SK-N-SH (cell line): ENCODE data around the gene C1orf50. TPM values are rescaled to one million over a fixed set of nuclear protein-coding genes. Genes with fewer than 3 reads are reported as not detected.

Source experiments
- CTCF ChIA-PET: fragments of 300-600, 350-600 bp; formaldehyde crosslinking; extraction: SDS; loops from one replicate; lab custom pipeline; 2021; lab: Yijun Ruan, JAX
- POLR2A ChIA-PET: fragments of 350-600 bp; sonication (Branson Sonifier 250); formaldehyde crosslinking; extraction: SDS; loops from one replicate; lab custom pipeline; 2020; ENCODE audit warnings: antibody characterized with exemption, inconsistent platforms; lab: Yijun Ruan, JAX
- DNase-seq: peaks from one replicate; pipeline ENCODE4 v3.0.0; 2012
- H2AFZ ChIP-seq: fragments of 200-600 bp; sonication (generic); 2 replicates; pipeline ENCODE4 v1.8.1; 2016; ENCODE audit warnings: antibody characterized with exemption, mild to moderate bottlenecking, low read depth
- H3F3A ChIP-seq: fragments of 200-600 bp; sonication (generic); replicated peaks from 2 replicates; pipeline ENCODE3; 2016; ENCODE audit warnings: antibody characterized with exemption, mild to moderate bottlenecking; ENCODE audit not compliant: insufficient read depth
- H3K27ac ChIP-seq, 2 experiments: fragments of 200-500 bp in 1 of 2; fragments of 200-600 bp in 1 of 2; sonication (Bioruptor generic) in 1 of 2; sonication (generic), shearing (Covaris generic) in 1 of 2; 2 replicates each; pipeline versions ENCODE4 v1.5.1 to v1.6.1; 2014 to 2016; ENCODE audit warnings: low read depth in 2 of 2, inconsistent platforms in 1 of 2, low read length in 1 of 2, mild to moderate bottlenecking in 1 of 2, mixed read lengths in 1 of 2
- H3K27me3 ChIP-seq: fragments of 200-600 bp; sonication (generic), shearing (Covaris generic); 2 replicates; pipeline ENCODE4 v1.6.1; 2016; ENCODE audit warnings: mixed run types; ENCODE audit not compliant: insufficient read depth
- H3K36me3 ChIP-seq, 2 experiments: fragments of 200-500 bp in 1 of 2; fragments of 200-600 bp in 1 of 2; sonication (Bioruptor generic) in 1 of 2; sonication (generic) in 1 of 2; replicated peaks in 1 of 2; 2 replicates each; pipeline versions ENCODE3 to v1.5.1; 2014 to 2016; ENCODE audit warnings: low read length in 1 of 2, mild to moderate bottlenecking in 1 of 2; ENCODE audit not compliant: insufficient read depth in 2 of 2, control insufficient read depth in 1 of 2
- H3K4me1 ChIP-seq, 2 experiments: fragments of 200-500 bp in 1 of 2; fragments of 200-600 bp in 1 of 2; sonication (Bioruptor generic) in 1 of 2; sonication (generic), shearing (Covaris generic) in 1 of 2; 2 replicates each; pipeline versions ENCODE4 v1.5.1 to v1.6.1; 2014 to 2016; ENCODE audit warnings: low read depth in 1 of 2, low read length in 1 of 2, mixed run types in 1 of 2; ENCODE audit not compliant: insufficient read depth in 2 of 2, control insufficient read depth in 1 of 2
- H3K4me2 ChIP-seq: fragments of 200-600 bp; sonication (generic), shearing (Covaris generic); 2 replicates; pipeline ENCODE4 v1.6.1; 2017; ENCODE audit warnings: mixed run types
- H3K4me3 ChIP-seq, 2 experiments: fragments of 200-500 bp in 1 of 2; fragments of 200-600 bp in 1 of 2; sonication (Bioruptor generic) in 1 of 2; sonication (generic), shearing (Covaris generic) in 1 of 2; 2 replicates each; pipeline versions ENCODE4 v1.5.1 to v1.8.1; 2014 to 2016; ENCODE audit warnings: low read depth in 2 of 2, inconsistent platforms in 1 of 2, low read length in 1 of 2, mild to moderate bottlenecking in 1 of 2, mixed read lengths in 1 of 2, moderate library complexity in 1 of 2
- H3K79me2 ChIP-seq: fragments of 200-600 bp; sonication (generic); 2 replicates; pipeline ENCODE4 v1.8.1; 2017; ENCODE audit warnings: mild to moderate bottlenecking; ENCODE audit not compliant: insufficient read depth
- H3K9ac ChIP-seq: fragments of 200-600 bp; sonication (generic); 2 replicates; pipeline ENCODE4 v1.6.1; 2017; ENCODE audit warnings: mixed run types
- H3K9me2 ChIP-seq: fragments of 200-600 bp; sonication (generic); 2 replicates; pipeline ENCODE4 v1.6.1; 2017; ENCODE audit warnings: mixed run types
- H3K9me3 ChIP-seq: fragments of 200-600 bp; sonication (generic); 2 replicates; pipeline ENCODE4 v1.6.1; 2017; ENCODE audit warnings: mixed run types, mild to moderate bottlenecking, moderate library complexity
- H4K20me1 ChIP-seq: fragments of 200-600 bp; sonication (generic); 2 replicates; pipeline ENCODE4 v1.6.1; 2017; ENCODE audit warnings: mild to moderate bottlenecking, mixed run types; ENCODE audit not compliant: insufficient read depth
- ELF1 ChIP-seq: IDR thresholded peaks from 2 replicates; pipeline ENCODE4 v1.4.0; 2012
- EP300 ChIP-seq, 2 experiments: IDR thresholded peaks; 2 replicates each; pipeline versions ENCODE4 v1.4.0 to v1.6.1; 2012; ENCODE audit warnings: borderline replicate concordance in 1 of 2, low read depth in 1 of 2, low read length in 1 of 2
- FOXJ3 ChIP-seq: sonication (generic); formaldehyde crosslinking; IDR thresholded peaks from 2 replicates; pipeline ENCODE4 v1.5.1; 2020; ENCODE audit warnings: mild to moderate bottlenecking, missing genetic modification reagents
- FOXM1 ChIP-seq: IDR thresholded peaks from 2 replicates; pipeline ENCODE4 v1.4.0; 2012; ENCODE audit warnings: low read depth, mild to moderate bottlenecking
- GABPA ChIP-seq: IDR thresholded peaks from 2 replicates; pipeline ENCODE4 v1.4.0; 2012; ENCODE audit warnings: low read depth, mild to moderate bottlenecking
- GATA2 ChIP-seq: sonication (generic); formaldehyde crosslinking; IDR thresholded peaks from 2 replicates; pipeline ENCODE4 v1.5.0; 2020; ENCODE audit warnings: mild to moderate bottlenecking, missing genetic modification reagents
- IRF3 ChIP-seq: fragments of 150-350 bp; IDR thresholded peaks from 2 replicates; pipeline ENCODE4 v1.6.1; 2016; ENCODE audit warnings: mild to moderate bottlenecking, low read depth, low read length
- JUND ChIP-seq: IDR thresholded peaks from 2 replicates; pipeline ENCODE4 v1.4.0; 2012
- MAX ChIP-seq: IDR thresholded peaks from 2 replicates; pipeline ENCODE4 v1.4.0; 2012; ENCODE audit warnings: low read depth
- NRF1 ChIP-seq: IDR thresholded peaks from 2 replicates; pipeline ENCODE4 v1.6.1; 2012; ENCODE audit warnings: low read depth, mild to moderate bottlenecking, low read length
- RAD21 ChIP-seq: IDR thresholded peaks from 2 replicates; pipeline ENCODE4 v1.6.1; 2012; ENCODE audit warnings: mild to moderate bottlenecking, low read length
- RCOR1 ChIP-seq: fragments of 150-350 bp; IDR thresholded peaks from 2 replicates; pipeline ENCODE4 v1.6.1; 2017; ENCODE audit warnings: antibody characterized with exemption, low read length
- RFX5 ChIP-seq: IDR thresholded peaks from 2 replicates; pipeline ENCODE4 v1.6.1; 2012; ENCODE audit warnings: mild to moderate bottlenecking, improper control_type of control experiment, low read length
- TAF1 ChIP-seq: IDR thresholded peaks from 2 replicates; pipeline ENCODE4 v1.6.1; 2012; ENCODE audit warnings: low read depth, mild to moderate bottlenecking, low read length, moderate library complexity, borderline replicate concordance
- TEAD4 ChIP-seq: IDR thresholded peaks from 2 replicates; pipeline ENCODE4 v1.4.0; 2012; ENCODE audit warnings: mild to moderate bottlenecking, borderline replicate concordance; ENCODE audit not compliant: insufficient read depth
- USF1 ChIP-seq: IDR thresholded peaks from 2 replicates; pipeline ENCODE4 v1.4.0; 2012; ENCODE audit warnings: low read depth, borderline replicate concordance
- ZBTB33 ChIP-seq: IDR thresholded peaks from 2 replicates; pipeline ENCODE4 v1.4.0; 2012; ENCODE audit warnings: low read depth, borderline replicate concordance
- WGBS: methylation state at CpG from one replicate; pipeline ENCODE4 v1.1.6; 2017; ENCODE audit warnings: low lambda C conversion rate; 5-methylcytosine and 5-hydroxymethylcytosine counted together
- polyA plus RNA-seq, 3 experiments: library from polyadenylated mRNA; depleted of rRNA; stranded (reverse); fragments of >200 nt; gene quantifications; 2 replicates each; pipeline ENCODE4 v1.2.3, GENCODE V29; 2012

Gene C1orf50
- polyA plus RNA-seq, 1 of the 3 experiments (the other 2 are of a cell fraction) = 2.6 TPM

GRCh38 chr1:42817976-42818375, 50.9 kb downstream of the C1orf50 start (continued):
- no peak for TF ChIP-seq USF1
- no peak for TF ChIP-seq MAX
- no peak for TF ChIP-seq RCOR1

- H3K27ac ChIP-seq = no peak overlapping the region
- H3K79me2 ChIP-seq = peaks cover 30% of the 10 kb centered on the region
- no peak overlapping the region for H3K9ac ChIP-seq
- H3K9me2 ChIP-seq = no peaks in the 10 kb centered on the region
- WGBS = 82% methylated on average over 1 of the region's 1 CpG
- no peaks in the 10 kb centered on the region; the same call in 1 of the 2 replicates for H4K20me1 ChIP-seq
- no peak overlapping the region for H3K4me3 ChIP-seq
- H3K27me3 ChIP-seq = no peaks in the 10 kb centered on the region
- CTCF ChIA-PET = interaction anchor here (0.6 to 3.4 kb wide), 2 partner anchors 25 to 253 kb away, joined by 3 to 13 read pairs; partner anchors contain the start of gene ZNF691
- TF ChIP-seq ZBTB33 (no peak), EP300 (IDR thresholded peaks at IDR 0.05; ENCODE audit: borderline replicate concordance in 1 of 2, low read depth in 1 of 2, low read length in 1 of 2) (no peak), RFX5 (no peak), TAF1 (no peak), GATA2 (no peak), FOXM1 (no peak), TEAD4 (no peak), GABPA (no peak)
- TF ChIP-seq, all 33 proteins: peak for 0
- peaks cover 0 to 4% of the 10 kb centered on the region in 2 experiments for H3K36me3 ChIP-seq
- H2AFZ ChIP-seq = no peak overlapping the region
- no peak for DNase-seq
- H3K4me1 ChIP-seq = peaks cover 23 to 27% of the 10 kb centered on the region in 2 experiments; a peak in 3 of 4 replicates
- no peak overlapping the region for H3K4me2 ChIP-seq
- H3K9me3 ChIP-seq = no peaks in the 10 kb centered on the region
- POLR2A ChIA-PET = no interaction called here
- H3F3A ChIP-seq = peaks cover 5% of the 10 kb centered on the region
Measured at GRCh38 chr1:42820813-42821212, 53.8 kb downstream of the C1orf50 start.

GRCh38 chr1:42821690-42822089, 54.6 kb downstream of the C1orf50 start:
- CTCF ChIA-PET = interaction anchor here (0.6 to 3.4 kb wide), 2 partner anchors 25 to 252 kb away, joined by 3 to 13 read pairs; partner anchors contain the start of gene ZNF691
- peaks cover 5% of the 10 kb centered on the region for H3F3A ChIP-seq
- DNase-seq = no peak

More at GRCh38 chr1:42821690-42822089, 54.6 kb downstream of the C1orf50 start:
- no peak overlapping the region for H3K4me3 ChIP-seq
- H3K79me2 ChIP-seq = peaks cover 30% of the 10 kb centered on the region
- POLR2A ChIA-PET = no interaction called here
- no peaks in the 10 kb centered on the region; the same call in 1 of the 2 replicates for H4K20me1 ChIP-seq
- peaks cover 0 to 4% of the 10 kb centered on the region in 2 experiments for H3K36me3 ChIP-seq
- no peak overlapping the region for H3K4me2 ChIP-seq
- no peak overlapping the region for H3K27ac ChIP-seq
- WGBS = 97% methylated on average over 2 of the region's 2 CpGs
- no peaks in the 10 kb centered on the region for H3K9me3 ChIP-seq
- no peaks in the 10 kb centered on the region for H3K27me3 ChIP-seq
- no peak overlapping the region for H2AFZ ChIP-seq
- peaks cover 19 to 23% of the 10 kb centered on the region in 2 experiments; a peak in 3 of 4 replicates for H3K4me1 ChIP-seq
- H3K9ac ChIP-seq = no peak overlapping the region
- TF ChIP-seq MAX (no peak), RFX5 (no peak), TAF1 (no peak), NRF1 (no peak), FOXJ3 (CRISPR knock-in tag) (no peak), IRF3 (no peak), JUND (no peak), FOXM1 (no peak), ELF1 (no peak), RAD21 (no peak)
- no peaks in the 10 kb centered on the region for H3K9me2 ChIP-seq
